22Rv1 (cell line): ENCODE measurements around the gene CDC14B.
"Not testable (repeated sequence)": the region's sequence is repeated elsewhere in the genome, so short reads cannot be mapped to it uniquely, and the experiment has no call there.

Experiments used
- H3K27ac ChIP-seq: fragments of 450-650 bp; 2 replicates; pipeline ENCODE4 v1.5.1; 2017
- CTCF ChIP-seq: fragments of 450-650 bp; IDR thresholded peaks from 2 replicates; pipeline ENCODE4 v1.5.1; 2017; ENCODE audit warnings: mild to moderate bottlenecking
- ZFX ChIP-seq: fragments of 450-650 bp; IDR thresholded peaks from 2 replicates; pipeline ENCODE4 v1.6.1; 2017; ENCODE audit warnings: antibody characterized with exemption, borderline replicate concordance

The CDC14B gene

GRCh38 chr9:96553070-96553469 is 66.6 kb downstream of the CDC14B start:
- H3K27ac ChIP-seq = no peak overlapping the region
- no peak for TF ChIP-seq ZFX
- no peak for TF ChIP-seq CTCF

- no peak for TF ChIP-seq ZFX
- no peak for TF ChIP-seq CTCF
- H3K27ac ChIP-seq = no peak overlapping the region
These were observed 68.2 kb downstream of the CDC14B start for GRCh38 chr9:96551403-96551802.

- TF ChIP-seq CTCF (no peak), ZFX (no peak)
- no peak overlapping the region for H3K27ac ChIP-seq
These were observed 69.0 kb downstream of the CDC14B start for GRCh38 chr9:96550659-96551058.

GRCh38 chr9:96543131-96543530 is 76.5 kb downstream of the CDC14B start:
- H3K27ac ChIP-seq = not testable (repeated sequence)

- no peak for TF ChIP-seq ZFX
- no peak for TF ChIP-seq CTCF
These were observed 79.5 kb downstream of the CDC14B start for GRCh38 chr9:96540106-96540505.

GRCh38 chr9:96532173-96532572 is 87.5 kb downstream of the CDC14B start:
- no peak overlapping the region for H3K27ac ChIP-seq
- TF ChIP-seq ZFX (no peak), CTCF (no peak)

More at GRCh38 chr9:96540106-96540505, 79.5 kb downstream of the CDC14B start:
- no peak overlapping the region for H3K27ac ChIP-seq

- TF ChIP-seq CTCF = no peak
- TF ChIP-seq ZFX = no peak
- H3K27ac ChIP-seq = no peak overlapping the region
These were observed 94.9 kb downstream of the CDC14B start for GRCh38 chr9:96524764-96525163.

GRCh38 chr9:96524045-96524444 is 95.6 kb downstream of the CDC14B start:
- H3K27ac ChIP-seq = no peak overlapping the region
- TF ChIP-seq ZFX = no peak
- TF ChIP-seq CTCF = no peak
